Suprapubic skin (tissue), 4 donors: ENCODE data around the gene SLC66A2. TPM values are rescaled to one million over a fixed set of nuclear protein-coding genes. Genes with fewer than 3 reads are reported as not detected.

Experiments used
- DNase-seq, 2 donors: peaks; one replicate each; pipeline ENCODE4 v3.0.0-alpha.2; 2019; ENCODE audit warnings: low spot score in 2 of 2
- H3K27ac ChIP-seq: fragments of 200-600 bp; sonication (generic); one replicate; pipeline ENCODE4 v1.5.1; 2019
- H3K27me3 ChIP-seq: fragments of 200-600 bp; sonication (generic); one replicate; pipeline ENCODE4 v1.5.1; 2019
- H3K36me3 ChIP-seq: fragments of 200-600 bp; sonication (generic); one replicate; pipeline ENCODE4 v1.5.1; 2019
- H3K4me1 ChIP-seq: fragments of 200-600 bp; sonication (generic); one replicate; pipeline ENCODE4 v1.5.1; 2019
- H3K4me3 ChIP-seq: fragments of 200-600 bp; sonication (generic); one replicate; pipeline ENCODE4 v1.5.1; 2019; ENCODE audit warnings: mild to moderate bottlenecking
- H3K9me3 ChIP-seq: fragments of 200-600 bp; sonication (generic); one replicate; pipeline ENCODE4 v1.5.1; 2019
- CTCF ChIP-seq, 2 donors: fragments of 200-600 bp in 1 of 2; fragments of 450-650 bp in 1 of 2; sonication (generic) in 1 of 2; IDR thresholded peaks; one replicate each; pipeline ENCODE4 v1.5.1; 2016 to 2019; ENCODE audit warnings: antibody characterized with exemption in 2 of 2, mild to moderate bottlenecking in 1 of 2, moderate library complexity in 1 of 2
- EP300 ChIP-seq: sonication (generic); formaldehyde crosslinking; IDR thresholded peaks from one replicate; pipeline ENCODE4 v1.6.1; 2017; ENCODE audit warnings: antibody characterized with exemption
- POLR2A ChIP-seq, 2 donors: fragments of 450-650 bp; IDR thresholded peaks; one replicate each; pipeline ENCODE4 v1.6.1; 2017; ENCODE audit warnings: antibody characterized with exemption in 2 of 2, mild to moderate bottlenecking in 2 of 2, moderate library complexity in 2 of 2
- POLR2AphosphoS5 ChIP-seq, 3 donors: sonication (generic); formaldehyde crosslinking; IDR thresholded peaks; one replicate each; pipeline ENCODE4 v1.6.1; 2017; ENCODE audit warnings: antibody characterized with exemption in 3 of 3
- WGBS: methylation state at CpG from one replicate; pipeline ENCODE4 v1.1.5; 2018; 5-methylcytosine and 5-hydroxymethylcytosine counted together
- total RNA-seq, 4 donors: library from RNA; depleted of rRNA; stranded (reverse); fragments of >200 nt; gene quantifications; one replicate each; pipeline ENCODE4 v1.1.0, GENCODE V29; 2016

Gene SLC66A2
- total RNA-seq, 4 donors from 2014 or later = 53.4 to 84.7 (median 79.3) TPM

GRCh38 chr18:79952996-79953559 lies 1.6 kb upstream of the SLC66A2 start:
- H3K27ac ChIP-seq = no peak overlapping the region
- TF ChIP-seq EP300 (no peak), POLR2A (IDR thresholded peaks at IDR 0.05) (no peak), POLR2AphosphoS5 (IDR thresholded peaks at IDR 0.05) (no peak), CTCF (IDR thresholded peaks at IDR 0.05) (no peak)
- 94% methylated on average over 17 of the region's 24 CpGs for WGBS
- peaks cover 43% of the 10 kb centered on the region for H3K4me1 ChIP-seq
- no peaks in the 10 kb centered on the region for H3K36me3 ChIP-seq
- DNase-seq = peak; percentile 62 to 68
- no peak overlapping the region for H3K4me3 ChIP-seq
- no peaks in the 10 kb centered on the region for H3K27me3 ChIP-seq
- H3K9me3 ChIP-seq = no peaks in the 10 kb centered on the region

GRCh38 chr18:79952456-79952995 lies 1.1 kb upstream of the SLC66A2 start:
- no peaks in the 10 kb centered on the region for H3K27me3 ChIP-seq
- peak in 1 of 2 donors; percentile 81 for DNase-seq
- H3K4me1 ChIP-seq = peaks cover 48% of the 10 kb centered on the region
- TF ChIP-seq POLR2AphosphoS5 (IDR thresholded peaks at IDR 0.05) (no peak), POLR2A (IDR thresholded peaks at IDR 0.05) (no peak), CTCF (IDR thresholded peaks at IDR 0.05) (no peak), EP300 (no peak)
- H3K36me3 ChIP-seq = no peaks in the 10 kb centered on the region
- 31% methylated on average over 39 of the region's 43 CpGs for WGBS
- no peaks in the 10 kb centered on the region for H3K9me3 ChIP-seq
- H3K27ac ChIP-seq = peak overlapping the region; percentile 96
- peak overlapping the region; percentile 99 for H3K4me3 ChIP-seq

GRCh38 chr18:79950515-79951341 lies 725 bp downstream of the SLC66A2 start:
- Histone ChIP-seq H3K4me1 (peaks cover 66% of the 10 kb centered on the region), H3K27ac (peak overlapping the region; percentile 96), H3K36me3 (peaks cover under 1% of the 10 kb centered on the region), H3K27me3 (no peaks in the 10 kb centered on the region), H3K9me3 (no peaks in the 10 kb centered on the region), H3K4me3 (peak overlapping the region; percentile 99)
- DNase-seq = peak; percentile 73 to 78
- TF ChIP-seq EP300 = no peak
- TF ChIP-seq POLR2A (IDR thresholded peaks at IDR 0.05) = no peak
- no peak for TF ChIP-seq POLR2AphosphoS5 (IDR thresholded peaks at IDR 0.05)
- TF ChIP-seq CTCF (IDR thresholded peaks at IDR 0.05) = no peak
- WGBS = 2% methylated on average over 42 of the region's 81 CpGs

- WGBS = 45% methylated on average over 12 of the region's 12 CpGs
- H3K27ac ChIP-seq = peak overlapping the region; percentile 96
- peaks cover 69% of the 10 kb centered on the region for H3K4me1 ChIP-seq
- H3K9me3 ChIP-seq = no peaks in the 10 kb centered on the region
- no peaks in the 10 kb centered on the region for H3K27me3 ChIP-seq
- H3K36me3 ChIP-seq = peaks cover 3% of the 10 kb centered on the region
- TF ChIP-seq CTCF (IDR thresholded peaks at IDR 0.05) (no peak), POLR2A (IDR thresholded peaks at IDR 0.05) (no peak), EP300 (no peak), POLR2AphosphoS5 (IDR thresholded peaks at IDR 0.05) (no peak)
- peak; percentile 64 to 83 for DNase-seq
- peak overlapping the region; percentile 99 for H3K4me3 ChIP-seq
Observed at GRCh38 chr18:79949697-79950487, 1.6 kb downstream of the SLC66A2 start.
